Endothelial cell of umbilical vein (primary cell): ENCODE results near the gene C1orf167. TPM values are rescaled to one million over a fixed set of nuclear protein-coding genes. Genes with fewer than 3 reads are reported as not detected.

Source experiments
- BruUV-seq: library from RNA; stranded (reverse); fragments of 400-500 nt; replicated peaks from 2 replicates; lab custom pipeline; 2021; lab: Mats Ljungman, UMichigan
- CTCF ChIA-PET: fragments of 300-600, 350-600 bp; sonication (Branson Sonifier 250); formaldehyde crosslinking; loops from one replicate; lab custom pipeline; 2021; ENCODE audit warnings: antibody characterized with exemption, inconsistent platforms; lab: Charles Lee
- POLR2A ChIA-PET: fragments of 300-600, 350-600 bp; sonication (Branson Sonifier 250); formaldehyde crosslinking; loops from one replicate; lab custom pipeline; 2021; ENCODE audit warnings: antibody characterized with exemption, inconsistent platforms; lab: Charles Lee
- DNase-seq: peaks from one replicate; pipeline ENCODE4 v3.0.0-alpha.2; 2011; ENCODE audit warnings: low read depth, low spot score
- FAIRE-seq: peaks from 2 replicates; lab custom pipeline; 2011; peaks lifted over from hg19 to GRCh38; lab: Jason Lieb, UNC
- H2AFZ ChIP-seq: 2 replicates; pipeline ENCODE4 v1.6.0; 2012; ENCODE audit warnings: low read depth, low read length, control low read depth, inconsistent platforms
- H3K27ac ChIP-seq: 2 replicates; pipeline ENCODE4 v1.5.1; 2011; ENCODE audit warnings: low read depth, mild to moderate bottlenecking, control low read depth, low read length, moderate library complexity; ENCODE audit not compliant: insufficient read depth
- H3K27me3 ChIP-seq, 2 experiments: 2 replicates each; pipeline versions ENCODE4 v1.6.0 to v1.6.1; 2011; ENCODE audit warnings: low read length in 2 of 2, mixed read lengths in 1 of 2; ENCODE audit not compliant: control insufficient read depth in 2 of 2, insufficient read depth in 2 of 2
- H3K36me3 ChIP-seq, 2 experiments: 2 replicates in 1 of 2; 3 replicates in 1 of 2; pipeline ENCODE4 v1.5.1; 2011; ENCODE audit warnings: low read length in 2 of 2, mild to moderate bottlenecking in 1 of 2, moderate library complexity in 1 of 2; ENCODE audit not compliant: control insufficient read depth in 2 of 2, insufficient read depth in 2 of 2; ENCODE audit errors: extremely low read depth in 1 of 2
- H3K4me1 ChIP-seq: 3 replicates; pipeline ENCODE4 v1.5.1; 2011; ENCODE audit warnings: mild to moderate bottlenecking, low read length; ENCODE audit not compliant: control insufficient read depth, insufficient read depth; ENCODE audit errors: extremely low read depth
- H3K4me2 ChIP-seq: 2 replicates; pipeline ENCODE4 v1.6.1; 2011; ENCODE audit warnings: low read length, control low read depth, mixed read lengths; ENCODE audit not compliant: insufficient read depth
- H3K4me3 ChIP-seq, 3 experiments: fragments of 200-600 bp in 1 of 3; sonication (generic), shearing (Covaris generic) in 1 of 3; replicated peaks in 1 of 3; 2 replicates each; pipeline ENCODE4 v1.5.1; 2011 to 2016; ENCODE audit warnings: control low read depth in 3 of 3, low read length in 3 of 3, mild to moderate bottlenecking in 2 of 3, inconsistent platforms in 1 of 3, low read depth in 1 of 3, moderate library complexity in 1 of 3; ENCODE audit not compliant: insufficient read depth in 1 of 3
- H3K79me2 ChIP-seq: 2 replicates; pipeline ENCODE4 v1.6.0; 2012; ENCODE audit warnings: low read length, inconsistent platforms; ENCODE audit not compliant: control insufficient read depth, insufficient read depth
- H3K9ac ChIP-seq: replicated peaks from 2 replicates; pipeline ENCODE3; 2011; ENCODE audit warnings: low read length, control low read depth; ENCODE audit not compliant: insufficient read depth; ENCODE audit errors: extremely low read depth
- H3K9me1 ChIP-seq: replicated peaks from 3 replicates; pipeline ENCODE4 v1.6.0; 2011; ENCODE audit warnings: mild to moderate bottlenecking, low read length; ENCODE audit not compliant: control insufficient read depth, insufficient read depth; ENCODE audit errors: extremely low read depth
- H3K9me3 ChIP-seq: replicated peaks from 2 replicates; pipeline ENCODE4 v1.5.1; 2012; ENCODE audit warnings: low read length, inconsistent platforms; ENCODE audit not compliant: control insufficient read depth, insufficient read depth
- H4K20me1 ChIP-seq: replicated peaks from 2 replicates; pipeline ENCODE3; 2011; ENCODE audit warnings: mild to moderate bottlenecking, low read length; ENCODE audit not compliant: control insufficient read depth, insufficient read depth; ENCODE audit errors: extremely low read depth
- CTCF ChIP-seq, 2 donors: IDR thresholded peaks; 1 replicate in 1 of 2; 2 replicates in 1 of 2; pipeline ENCODE4 v1.5.1; 2011; ENCODE audit warnings: low read length in 2 of 2, mild to moderate bottlenecking in 2 of 2, moderate library complexity in 2 of 2, control low read depth in 1 of 2, inconsistent platforms in 1 of 2, low read depth in 1 of 2; ENCODE audit not compliant: insufficient read depth in 1 of 2; ENCODE audit errors: extremely low read depth in 1 of 2
- EZH2 ChIP-seq: IDR thresholded peaks from 2 replicates; pipeline ENCODE4 v1.6.1; 2012; ENCODE audit warnings: borderline replicate concordance, low read depth, mild to moderate bottlenecking, moderate library complexity, low read length, inconsistent platforms; ENCODE audit not compliant: severe bottlenecking
- FOS ChIP-seq: IDR thresholded peaks from 2 replicates; pipeline ENCODE4 v1.6.1; 2011; ENCODE audit warnings: mild to moderate bottlenecking, low read length, moderate library complexity, borderline replicate concordance; ENCODE audit not compliant: insufficient read depth
- GATA2 ChIP-seq: IDR thresholded peaks from 2 replicates; pipeline ENCODE4 v1.7.0; 2011; ENCODE audit warnings: low read depth, mild to moderate bottlenecking, moderate library complexity, mixed read lengths, low read length; ENCODE audit not compliant: insufficient read length, insufficient read depth
- JUN ChIP-seq: IDR thresholded peaks from 2 replicates; pipeline ENCODE4 v1.6.1; 2011; ENCODE audit warnings: borderline replicate concordance, low read depth; ENCODE audit not compliant: insufficient read length, insufficient read depth
- MAX ChIP-seq: IDR thresholded peaks from 2 replicates; pipeline ENCODE4 v1.6.1; 2011; ENCODE audit not compliant: insufficient read depth, insufficient read length
- MYC ChIP-seq: IDR thresholded peaks from one replicate; pipeline ENCODE4 v1.6.1; 2011; ENCODE audit warnings: mild to moderate bottlenecking, low read depth, low read length
- POLR2A ChIP-seq: IDR thresholded peaks from 2 replicates; pipeline ENCODE4 v1.6.1; 2012; ENCODE audit warnings: low read depth, mild to moderate bottlenecking, control low read depth, low read length
- POLR2AphosphoS5 ChIP-seq: IDR thresholded peaks from 2 replicates; pipeline ENCODE4 v1.6.1; 2012; ENCODE audit warnings: low read depth, mild to moderate bottlenecking, control low read depth, low read length, moderate library complexity; ENCODE audit not compliant: insufficient read depth
- dilution Hi-C: fragments of 300-500 bp; cut with MboI; formaldehyde crosslinking; loops from one replicate; pipeline ENCODE4 v1.15.0; 2019; ENCODE audit warnings: low sequenced_read_pairs; ENCODE audit not compliant: extremely low pct_ligation_motif_present
- intact Hi-C: fragments of 100-400 bp; cut with micrococcal nuclease; formaldehyde crosslinking; loops from one replicate; pipeline ENCODE4 v1.10.0; 2022
- polyA plus RNA-seq, 4 experiments: library from polyadenylated mRNA; depleted of rRNA in 3 of 4; stranded (reverse) in 3 of 4; unstranded in 1 of 4; fragments of >200 nt; gene quantifications; 2 replicates each; pipeline versions ENCODE4 v1.2.1 to v1.2.3, GENCODE V29; 2011 to 2012; ENCODE audit warnings: missing spikeins in 1 of 4
- total RNA-seq: library from RNA; stranded (reverse); gene quantifications from 2 replicates; pipeline ENCODE4 v1.2.3, GENCODE V29; 2021

The C1orf167 gene
- total and polyA plus RNA-seq, 2 donors (not counting 3 experiments of a cell fraction or from before 2014, with no cell fraction given) = not detected

- Histone ChIP-seq H3K9ac (no peak overlapping the region), H3K79me2 (no peaks in the 10 kb centered on the region), H3K36me3 (peaks cover 26 to 40% of the 10 kb centered on the region in 2 experiments), H3K27me3 (no peaks in the 10 kb centered on the region), H2AFZ (no peak overlapping the region), H3K4me2 (no peak overlapping the region), H4K20me1 (no peaks in the 10 kb centered on the region), H3K4me1 (peaks cover 17% of the 10 kb centered on the region), H3K4me3 (no peak overlapping the region), H3K27ac (no peak overlapping the region), H3K9me3 (no peaks in the 10 kb centered on the region), H3K9me1 (no peaks in the 10 kb centered on the region)
- ChIA-PET POLR2A (no interaction called here), CTCF (no interaction called here)
- TF ChIP-seq MYC (no peak), JUN (no peak), POLR2AphosphoS5 (no peak), FOS (no peak), MAX (no peak), EZH2 (no peak), CTCF (IDR thresholded peaks at IDR 0.05; ENCODE audit: extremely low read depth in 1 of 2, insufficient read depth in 1 of 2, low read depth in 1 of 2, low read length in 2 of 2) (no peak), GATA2 (no peak), POLR2A (no peak)
- DNase-seq (no peak), FAIRE-seq (no peak)
- dilution Hi-C loops (no loop called here), intact Hi-C loops (no loop called here)
- BruUV-seq = no TSS peak
These were observed 61.6 kb downstream of the C1orf167 start for GRCh38 chr1:11823366-11824137.
